Measurements from ENCODE around the gene MOSPD3. TPM values are rescaled to one million over a fixed set of nuclear protein-coding genes. Genes with fewer than 3 reads are reported as not detected.

Gene MOSPD3
- total RNA-seq, 1 donor = 11.4 TPM

- DNase-seq (ENCODE audit: low read depth) = no peak
- no peak overlapping the region for H3K4me3 ChIP-seq (ENCODE audit: low read depth, low read length)
- no peak for TF ChIP-seq CTCF (IDR thresholded peaks at IDR 0.05; ENCODE audit: insufficient read depth, low read length)
Measured at GRCh38 chr7:100640517-100641440, 28.4 kb downstream of the MOSPD3 start.

GRCh38 chr7:100641463-100641859, 29.1 kb downstream of the MOSPD3 start, which contains the start of gene TFR2:
Gene TFR2 (minus strand): TSS chr7:100641552. CDS start chr7:100641509, 43 bp downstream.
- H3K4me3 ChIP-seq (ENCODE audit: low read depth, low read length) = no peak within 1 kb of the TSS
- no peak for DNase-seq (ENCODE audit: low read depth)
- TF ChIP-seq CTCF (IDR thresholded peaks at IDR 0.05; ENCODE audit: insufficient read depth, low read length) = no peak

GRCh38 chr7:100641860-100642533, 29.7 kb downstream of the MOSPD3 start:
- no peak overlapping the region for H3K4me3 ChIP-seq (ENCODE audit: low read depth, low read length)
- DNase-seq (ENCODE audit: low read depth) = no peak
- TF ChIP-seq CTCF (IDR thresholded peaks at IDR 0.05; ENCODE audit: insufficient read depth, low read length) = no peak

GRCh38 chr7:100642534-100642907, 30.2 kb downstream of the MOSPD3 start:
- DNase-seq (ENCODE audit: low read depth) = no peak
- no peak overlapping the region for H3K4me3 ChIP-seq (ENCODE audit: low read depth, low read length)
- TF ChIP-seq CTCF (IDR thresholded peaks at IDR 0.05; ENCODE audit: insufficient read depth, low read length) = no peak

DNA sequence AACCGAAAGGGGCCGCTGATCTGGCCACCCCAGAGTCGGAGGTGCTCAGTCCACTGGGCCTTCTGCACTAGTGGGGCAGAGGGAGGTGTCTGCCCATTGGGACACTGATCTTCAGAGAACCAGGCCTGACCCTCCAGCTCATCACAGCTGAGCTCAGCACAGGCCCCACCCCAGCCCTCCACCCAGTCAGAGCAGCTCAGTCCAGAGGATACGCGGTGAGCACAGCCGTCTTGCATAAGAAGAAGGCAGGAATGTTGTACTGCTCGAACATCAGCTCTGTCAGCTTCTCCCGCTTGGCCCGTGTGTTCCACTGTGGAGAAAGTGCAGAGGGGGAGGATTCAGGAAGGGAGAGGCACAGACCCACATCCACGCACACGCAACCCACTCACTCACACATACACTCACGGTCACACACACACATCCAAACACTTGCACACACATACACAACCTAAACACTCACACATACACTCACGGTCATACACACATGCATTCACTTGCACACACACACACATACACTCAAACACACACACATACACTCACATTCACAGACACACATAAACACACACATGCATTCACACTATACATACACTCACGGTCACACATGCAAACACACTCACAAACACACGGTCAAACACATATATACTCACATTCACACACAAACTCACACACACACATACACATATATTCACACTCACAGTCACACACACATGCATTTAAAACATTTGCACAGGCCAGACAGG, 37.7 kb downstream of the MOSPD3 start:
- DNase-seq (ENCODE audit: low read depth) = peak; percentile 24
- no peak for TF ChIP-seq CTCF (IDR thresholded peaks at IDR 0.05; ENCODE audit: insufficient read depth, low read length)

DNA sequence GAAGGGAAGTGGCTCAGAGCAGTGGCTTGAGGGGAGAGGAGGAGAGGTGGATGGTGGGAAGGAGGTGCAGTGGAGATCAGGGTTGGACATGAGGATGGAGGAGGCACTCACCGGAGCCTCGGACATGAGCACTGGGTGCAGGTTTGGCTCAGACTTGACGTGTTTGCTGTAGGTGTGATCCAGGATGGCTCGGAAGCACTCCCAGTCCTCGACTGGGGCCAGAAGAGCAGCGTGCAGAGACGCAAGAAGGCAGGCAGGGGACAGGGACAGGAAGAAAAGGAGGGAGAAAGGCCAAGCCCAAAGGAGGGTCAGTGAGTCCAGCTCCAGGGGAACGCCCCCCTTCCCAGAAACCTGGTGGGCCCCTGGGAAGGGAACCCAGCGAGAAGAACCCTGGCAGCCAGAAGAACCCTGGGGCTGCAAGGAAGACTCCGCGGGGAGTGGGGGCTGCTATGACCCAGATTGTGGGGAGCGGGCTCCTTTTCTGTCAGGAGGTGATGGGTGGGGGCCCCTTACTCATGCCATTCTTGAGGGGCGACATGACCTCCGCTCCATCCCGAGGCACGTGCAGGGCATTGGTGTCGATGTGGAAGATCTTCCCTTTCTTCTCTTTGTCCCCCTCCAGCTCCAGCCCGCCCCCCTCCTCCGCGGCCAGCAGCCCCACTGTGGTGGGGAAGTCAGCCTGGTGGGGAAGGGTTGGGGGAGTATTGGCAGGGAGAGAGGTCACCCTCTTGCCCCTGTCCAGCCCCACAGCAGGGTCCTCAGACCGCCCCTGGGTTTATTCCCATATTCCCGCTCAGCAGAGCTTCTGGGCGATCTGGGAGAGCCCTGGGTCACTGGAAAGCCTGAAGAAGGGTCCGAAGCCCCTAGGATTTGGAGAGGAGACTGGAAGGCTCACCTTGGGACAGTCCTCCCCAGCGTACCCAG, 42.8 kb downstream of the MOSPD3 start:
- no peak for TF ChIP-seq CTCF (IDR thresholded peaks at IDR 0.05; ENCODE audit: insufficient read depth, low read length)
- no peak overlapping the region for H3K4me3 ChIP-seq (ENCODE audit: low read depth, low read length)
- DNase-seq (ENCODE audit: low read depth) = no peak

More for the DNA sequence above, 37.7 kb downstream of the MOSPD3 start:
- H3K4me3 ChIP-seq (ENCODE audit: low read depth, low read length) = no peak overlapping the region
